ENCODE measurements around the gene XK.

DNA sequence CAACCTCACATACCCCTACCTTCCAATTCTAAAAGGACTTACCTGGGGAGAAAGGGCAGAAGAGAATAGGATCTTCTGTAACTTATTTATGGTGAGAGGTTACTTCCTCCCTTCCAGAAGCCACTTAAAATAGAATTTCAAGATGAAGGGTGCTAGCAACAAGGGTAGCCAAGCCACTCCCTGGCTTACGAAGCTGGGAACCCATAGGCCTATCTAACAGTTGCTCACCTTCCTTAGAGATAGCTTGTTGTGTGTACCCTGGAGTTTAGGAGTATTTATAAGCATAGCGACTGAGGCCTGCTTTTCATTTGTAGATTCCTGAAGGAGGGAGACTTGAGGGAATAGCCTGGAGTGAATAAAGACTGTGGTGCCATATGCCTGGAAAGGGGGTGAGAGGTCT lies 28.9 kb downstream of the XK start:
- TF ChIP-seq, protein P1, sequence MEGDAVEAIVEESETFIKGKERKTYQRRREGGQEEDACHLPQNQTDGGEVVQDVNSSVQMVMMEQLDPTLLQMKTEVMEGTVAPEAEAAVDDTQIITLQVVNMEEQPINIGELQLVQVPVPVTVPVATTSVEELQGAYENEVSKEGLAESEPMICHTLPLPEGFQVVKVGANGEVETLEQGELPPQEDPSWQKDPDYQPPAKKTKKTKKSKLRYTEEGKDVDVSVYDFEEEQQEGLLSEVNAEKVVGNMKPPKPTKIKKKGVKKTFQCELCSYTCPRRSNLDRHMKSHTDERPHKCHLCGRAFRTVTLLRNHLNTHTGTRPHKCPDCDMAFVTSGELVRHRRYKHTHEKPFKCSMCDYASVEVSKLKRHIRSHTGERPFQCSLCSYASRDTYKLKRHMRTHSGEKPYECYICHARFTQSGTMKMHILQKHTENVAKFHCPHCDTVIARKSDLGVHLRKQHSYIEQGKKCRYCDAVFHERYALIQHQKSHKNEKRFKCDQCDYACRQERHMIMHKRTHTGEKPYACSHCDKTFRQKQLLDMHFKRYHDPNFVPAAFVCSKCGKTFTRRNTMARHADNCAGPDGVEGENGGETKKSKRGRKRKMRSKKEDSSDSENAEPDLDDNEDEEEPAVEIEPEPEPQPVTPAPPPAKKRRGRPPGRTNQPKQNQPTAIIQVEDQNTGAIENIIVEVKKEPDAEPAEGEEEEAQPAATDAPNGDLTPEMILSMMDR (IDR thresholded peaks at IDR 0.05): no peak
- TF ChIP-seq EZH2 (IDR thresholded peaks at IDR 0.05): no peak

Measured in neural progenitor cell (in vitro differentiated cells).